Frontal cortex (tissue), 4 donors: Measurements from ENCODE around the gene RICTOR. TPM values are rescaled to one million over a fixed set of nuclear protein-coding genes. Genes with fewer than 3 reads are reported as not detected.
"Not testable (repeated sequence)": the region's sequence is repeated elsewhere in the genome, so short reads cannot be mapped to it uniquely, and the experiment has no call there.

ENCODE experiments used
- DNase-seq, 2 donors: peaks; one replicate each; pipeline ENCODE4 v3.0.0; 2012; ENCODE audit warnings: low spot score in 2 of 2
- FAIRE-seq: peaks from 2 replicates; lab custom pipeline; 2012; peaks lifted over from hg19 to GRCh38; lab: Jason Lieb, UNC
- total RNA-seq: library from RNA; depleted of rRNA; stranded (reverse); fragments of >200 nt; gene quantifications from one replicate; pipeline ENCODE4 v1.2.3, GENCODE V29; 2014
- donor health status: control.
- donor health status: control.
- donor health status: control.

Gene RICTOR
- total RNA-seq, 1 donor from 2014 or later, result 56.7 TPM

- no peak for DNase-seq
Observed at GRCh38 chr5:39015743-39016586, 58.2 kb downstream of the RICTOR start.

GRCh38 chr5:39014561-39014960 lies 59.6 kb downstream of the RICTOR start:
- DNase-seq, result no peak
- FAIRE-seq, result peak; percentile 54

More at GRCh38 chr5:39015743-39016586, 58.2 kb downstream of the RICTOR start:
- FAIRE-seq, result no peak

DNA sequence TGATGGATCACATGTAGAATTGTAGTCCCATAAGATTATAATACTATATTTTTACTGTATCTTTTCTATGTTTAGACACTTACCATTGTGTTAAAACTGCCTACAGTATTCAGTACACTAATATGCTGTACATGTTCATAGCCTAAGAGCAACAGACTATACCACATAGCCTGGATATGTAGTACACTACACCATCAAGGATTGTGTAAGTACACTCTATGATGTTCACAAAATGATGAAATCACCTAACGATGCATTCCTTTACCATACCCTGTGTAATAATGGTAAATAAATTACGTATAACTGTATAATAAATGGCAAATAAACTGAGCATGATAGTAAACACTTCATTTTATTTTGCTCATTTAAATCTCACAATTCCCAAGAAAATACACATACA lies 60.3 kb downstream of the RICTOR start:
- FAIRE-seq, result no peak
- DNase-seq, result no peak

DNA sequence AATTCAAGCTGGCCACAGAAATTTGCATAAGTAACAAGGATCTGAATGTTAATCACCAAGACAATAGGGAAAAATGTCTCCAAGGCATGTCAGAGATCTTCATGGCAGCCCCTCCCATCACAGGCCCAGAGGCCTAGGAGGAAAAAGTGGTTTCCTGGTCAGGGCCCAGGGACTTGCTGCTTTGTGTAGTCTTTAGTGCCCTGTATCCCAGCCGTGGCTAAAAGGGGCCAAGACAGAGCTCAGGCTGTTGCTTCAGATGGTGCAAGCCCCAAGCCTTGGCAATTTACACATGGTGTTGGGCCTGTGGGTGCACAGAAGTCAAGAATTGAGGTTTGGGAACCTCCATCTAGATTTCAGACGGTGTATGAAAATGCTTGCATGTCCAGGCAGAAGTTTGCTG lies 63.2 kb downstream of the RICTOR start:
- DNase-seq, FAIRE-seq: not testable (repeated sequence)

- FAIRE-seq, result no peak
Observed at GRCh38 chr5:39009981-39010380, 64.2 kb downstream of the RICTOR start.

DNA sequence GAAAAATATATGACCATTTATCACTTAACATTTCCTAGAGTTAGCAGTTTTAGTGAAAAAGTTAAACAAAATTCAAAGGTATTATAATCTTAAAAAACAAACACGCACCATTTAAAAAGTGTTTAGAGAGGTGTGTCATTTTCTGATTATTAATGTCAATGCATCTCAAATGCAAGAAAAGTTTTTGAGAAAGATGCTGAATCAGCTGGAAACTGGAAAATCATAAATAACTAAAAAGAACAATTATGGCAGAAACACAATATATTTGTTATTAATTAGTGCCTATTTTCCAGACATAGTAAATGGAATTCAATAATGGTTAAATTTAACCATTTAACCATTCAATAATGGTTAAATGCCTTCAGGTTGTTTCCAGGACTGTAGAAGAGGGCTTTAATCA lies 64.9 kb downstream of the RICTOR start:
- peak; percentile 34 for FAIRE-seq

More at GRCh38 chr5:39009981-39010380, 64.2 kb downstream of the RICTOR start:
- DNase-seq, result no peak

DNA sequence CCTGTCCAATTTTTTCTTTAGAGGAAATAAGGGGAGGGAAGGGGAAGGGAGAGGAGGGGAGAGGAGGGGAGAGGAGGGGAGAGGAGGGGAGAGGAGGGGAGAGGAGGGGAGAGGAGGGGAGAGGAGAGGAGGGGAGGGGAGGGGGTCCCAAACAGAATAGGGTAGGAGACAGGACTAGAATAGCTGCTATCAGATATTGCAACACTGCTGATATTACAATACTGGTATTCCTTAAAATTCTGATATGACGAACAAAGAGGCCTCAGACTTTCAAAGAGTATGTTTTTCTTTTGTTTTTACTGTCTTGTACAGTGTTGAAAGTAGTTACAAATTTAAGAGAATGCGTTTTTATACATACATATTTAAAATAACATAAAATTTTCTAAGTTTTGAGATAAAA lies 67.5 kb downstream of the RICTOR start:
- DNase-seq (no peak), FAIRE-seq (peak; percentile 50)

More for the DNA sequence above, 64.9 kb downstream of the RICTOR start:
- no peak for DNase-seq

GRCh38 chr5:39005566-39006232 lies 68.5 kb downstream of the RICTOR start:
- DNase-seq (no peak), FAIRE-seq (no peak)

- FAIRE-seq (no peak), DNase-seq (no peak)
Observed at GRCh38 chr5:39001683-39002082, 72.5 kb downstream of the RICTOR start.

GRCh38 chr5:38999037-38999436 lies 75.2 kb downstream of the RICTOR start:
- DNase-seq (no peak), FAIRE-seq (peak; percentile 10)

DNA sequence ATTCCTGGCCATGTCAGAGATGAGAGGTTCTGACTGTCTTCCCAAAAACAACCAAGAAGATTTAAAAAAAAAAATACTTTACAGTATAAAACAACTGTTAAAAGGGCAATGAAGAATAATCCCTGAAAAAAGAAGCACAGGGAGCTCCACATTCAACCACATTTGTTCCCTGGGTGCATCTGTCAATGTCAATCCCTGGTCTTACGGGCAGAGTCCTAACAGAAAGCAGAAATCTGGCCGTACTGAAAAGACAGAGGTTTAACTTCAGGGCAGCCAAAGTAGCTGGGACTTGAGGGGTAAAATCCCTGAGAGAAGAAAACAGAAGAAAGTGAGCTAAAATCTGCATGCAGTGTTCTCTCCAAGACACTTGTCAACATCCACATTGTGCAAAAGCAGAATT lies 76.6 kb downstream of the RICTOR start:
- FAIRE-seq (no peak), DNase-seq (no peak)

DNA sequence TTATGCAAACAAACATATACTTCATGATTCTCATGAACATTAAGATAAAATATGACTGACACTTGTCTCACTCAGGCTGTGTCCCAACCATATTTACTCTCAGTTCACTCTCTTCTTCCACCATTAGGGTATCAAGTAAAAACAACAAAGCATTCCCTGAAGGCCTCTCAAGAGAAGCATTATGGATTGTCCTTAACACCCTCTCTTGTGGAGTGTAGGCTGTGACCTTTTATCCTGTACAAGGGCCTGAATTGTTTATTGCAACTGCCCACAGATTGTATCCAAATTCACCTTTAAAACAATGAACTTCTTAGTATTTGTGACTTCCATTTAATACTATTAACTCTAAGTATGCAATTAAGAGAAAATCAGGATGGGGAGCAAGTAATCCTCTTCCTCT lies 78.1 kb downstream of the RICTOR start:
- DNase-seq, result no peak
- no peak for FAIRE-seq

GRCh38 chr5:38994324-38994927 lies 79.8 kb downstream of the RICTOR start:
- peak in 1 of 2 donors; percentile 8 for DNase-seq
- FAIRE-seq, result peak; percentile 85

DNA sequence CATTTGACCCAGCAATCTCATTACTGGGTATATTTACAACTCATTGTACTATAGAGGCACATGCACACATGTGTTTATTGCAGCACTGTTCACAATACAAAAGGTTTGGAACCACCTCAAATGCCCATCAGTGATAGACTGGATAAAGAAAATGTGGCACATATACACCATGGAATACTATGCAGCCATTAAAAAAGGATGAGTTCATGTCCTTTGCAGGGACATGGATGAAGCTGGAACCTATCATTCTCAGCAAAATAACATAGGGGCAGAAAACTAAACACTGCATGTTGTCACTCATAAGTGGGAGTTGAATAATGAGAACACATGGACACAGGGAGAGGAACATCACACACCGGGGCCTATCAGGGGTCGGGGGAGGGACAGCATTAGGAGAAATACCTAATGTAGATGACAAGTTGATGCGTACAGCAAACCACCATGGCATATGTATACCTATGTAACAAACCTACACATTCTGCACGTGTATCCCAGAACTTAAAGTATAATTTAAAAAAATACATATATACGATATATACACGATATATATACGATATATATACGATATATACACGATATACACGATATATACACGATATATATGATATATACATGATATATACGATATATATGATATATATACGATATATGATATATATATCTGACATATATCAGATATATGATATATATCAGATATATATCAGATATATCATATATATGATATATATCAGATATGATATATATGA lies 84.1 kb downstream of the RICTOR start:
- DNase-seq, result not testable (repeated sequence)
- peak; percentile 97 for FAIRE-seq

- FAIRE-seq (no peak), DNase-seq (no peak)
Observed at GRCh38 chr5:38985909-38986452, 88.2 kb downstream of the RICTOR start.

GRCh38 chr5:38979535-38979934 lies 94.7 kb downstream of the RICTOR start:
- FAIRE-seq (no peak), DNase-seq (no peak)

- FAIRE-seq, result peak; percentile 50
- DNase-seq, result no peak
Observed at GRCh38 chr5:38978036-38978435, 96.2 kb downstream of the RICTOR start.

DNA sequence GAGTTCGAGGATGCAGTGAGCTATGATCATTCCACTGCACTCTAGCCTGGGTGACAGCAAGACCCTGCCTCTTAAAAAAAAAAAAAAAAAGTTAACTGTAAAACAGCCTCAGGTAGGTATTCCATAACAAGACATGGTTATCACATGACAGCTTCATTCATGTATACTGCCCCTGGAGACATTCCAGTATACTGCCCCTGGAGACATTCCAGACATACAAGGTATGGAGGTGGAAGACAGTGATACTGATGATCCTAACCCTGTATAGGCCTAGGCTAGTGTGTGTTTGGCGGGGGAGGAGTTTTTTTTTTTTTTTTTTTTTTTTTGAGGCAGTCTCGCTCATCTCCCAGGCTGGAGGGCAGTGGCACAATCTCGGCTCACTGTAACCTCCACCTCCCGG lies 105.5 kb downstream of the RICTOR start:
- FAIRE-seq, result no peak
- DNase-seq, result no peak

GRCh38 chr5:38961691-38962090 lies 112.5 kb downstream of the RICTOR start:
- DNase-seq (no peak), FAIRE-seq (no peak)
